ENCODE data around the gene FHIP1B. TPM values are rescaled to one million over a fixed set of nuclear protein-coding genes. Genes with fewer than 3 reads are reported as not detected.

The FHIP1B gene
- total and polyA plus RNA-seq, 2 of the 4 experiments (the other 2 are of a cell fraction): 5.9 to 30.2 TPM

GRCh38 chr11:6240139-6240538 lies 5.7 kb upstream of the FHIP1B start:
- Histone ChIP-seq H3K14ac (replicated peaks; ENCODE audit: low read depth, low read length) (no peak overlapping the region), H3K4ac (ENCODE audit: low read depth, low read length) (no peak overlapping the region), H2AK9ac (replicated peaks; ENCODE audit: low read depth, low read length, poor library complexity) (no peak overlapping the region), H3K56ac (ENCODE audit: extremely low read depth, insufficient read depth, low read length) (no peak overlapping the region), H3K27me3 (ENCODE audit: control insufficient read depth, insufficient read depth, low read length) (peaks cover 27% of the 10 kb centered on the region), H3K9me1 (ENCODE audit: insufficient read depth, low read length) (no peaks in the 10 kb centered on the region), H2BK20ac (ENCODE audit: low read depth, low read length) (no peak overlapping the region), H4K20me1 (ENCODE audit: insufficient read depth, low read length) (no peaks in the 10 kb centered on the region), H3K9ac (ENCODE audit: low read depth, low read length) (no peak overlapping the region), H3K23ac (ENCODE audit: low read depth, low read length) (no peak overlapping the region), H2BK120ac (ENCODE audit: low read depth, low read length) (no peak overlapping the region), H4K8ac (ENCODE audit: low read depth in 2 of 2, low read length in 2 of 2) (no peak overlapping the region), H3K4me3 (ENCODE audit: insufficient read depth, low read depth, low read length) (no peak overlapping the region), H2AFZ (replicated peaks; ENCODE audit: low read length, poor library complexity) (no peak overlapping the region), H2BK5ac (ENCODE audit: low read depth, low read length, poor library complexity, severe bottlenecking) (no peak overlapping the region), H3K36me3 (ENCODE audit: control insufficient read depth, insufficient read depth, low read length) (no peaks in the 10 kb centered on the region), H3K4me1 (ENCODE audit: control insufficient read depth, insufficient read depth, low read length) (no peaks in the 10 kb centered on the region), H2AK5ac (ENCODE audit: low read depth, low read length) (no peak overlapping the region), H3K27ac (ENCODE audit: insufficient read depth, low read length) (no peak overlapping the region), H3K79me1 (ENCODE audit: low read depth in 1 of 2, low read length in 2 of 2) (0 out of 4 replicates have a peak, but pooled peaks cover 0 to 2% of the 10 kb centered on the region in 2 experiments), H3K9me3 (ENCODE audit: control insufficient read depth, insufficient read depth, low read length) (no peaks in the 10 kb centered on the region), H4K5ac (ENCODE audit: low read depth, low read length) (no peak overlapping the region), H3K18ac (ENCODE audit: low read depth, low read length) (no peak overlapping the region), H2BK15ac (ENCODE audit: low read depth, low read length) (no peak overlapping the region), H3K4me2 (ENCODE audit: low read depth, low read length) (no peak overlapping the region), H4K91ac (ENCODE audit: insufficient read depth, low read depth, low read length) (no peak overlapping the region)
- CTCF ChIA-PET: no interaction called here
- no TSS peak for BruUV-seq (replicated peaks)
- no peak for ATAC-seq (ENCODE audit: low read depth)
- in situ Hi-C loops (cut with MboI; ENCODE audit: low sequenced_read_pairs): no loop called here
- WGBS, 2 experiments (ENCODE audit: extremely low coverage in 2 of 2, insufficient read length in 1 of 2): 92% methylated on average over 26 of the region's 28 CpGs; no CpG with 5 or more reads in 1 of the 2 experiments
- POLR2A ChIA-PET (ENCODE audit: unreplicated experiment): no interaction called here
- no peak for DNase-seq
- intact Hi-C loops (cut with micrococcal nuclease): no loop called here
- TF ChIP-seq RAD21 (IDR thresholded peaks at IDR 0.05; ENCODE audit: low read length): no peak
- no peak for TF ChIP-seq MAFK (IDR thresholded peaks at IDR 0.05; ENCODE audit: low read depth, low read length)
- no peak for TF ChIP-seq FOS (IDR thresholded peaks at IDR 0.05; ENCODE audit: low read depth, low read length)
- TF ChIP-seq CEBPB (IDR thresholded peaks at IDR 0.05; ENCODE audit: low read depth, low read length): no peak
- no peak for TF ChIP-seq POLR2A (IDR thresholded peaks at IDR 0.05; ENCODE audit: low read depth, low read length)
- no peak for TF ChIP-seq SMC3 (IDR thresholded peaks at IDR 0.05; ENCODE audit: low read depth, low read length)
- TF ChIP-seq RFX5 (IDR thresholded peaks at IDR 0.05; ENCODE audit: low read depth, low read length): no peak
- TF ChIP-seq MAZ (IDR thresholded peaks at IDR 0.05; ENCODE audit: borderline replicate concordance, low read depth, low read length): no peak
- no peak for TF ChIP-seq USF2 (IDR thresholded peaks at IDR 0.05; ENCODE audit: low read depth, low read length)
- no peak for TF ChIP-seq RCOR1 (IDR thresholded peaks at IDR 0.05; ENCODE audit: insufficient replicate concordance, low read length)
- TF ChIP-seq BHLHE40 (IDR thresholded peaks at IDR 0.05; ENCODE audit: low read depth, low read length): no peak
- TF ChIP-seq MXI1 (IDR thresholded peaks at IDR 0.05; ENCODE audit: borderline replicate concordance, low read depth, low read length): no peak
- TF ChIP-seq NFE2L2 (IDR thresholded peaks at IDR 0.05; ENCODE audit: low read depth, low read length): no peak
- TF ChIP-seq ELK1 (IDR thresholded peaks at IDR 0.05; ENCODE audit: borderline replicate concordance, low read depth, low read length): no peak
- TF ChIP-seq CTCF (conservative IDR thresholded peaks at IDR 0.05; ENCODE audit: low read depth, low read length): no peak
- no peak for TF ChIP-seq CHD1 (IDR thresholded peaks at IDR 0.05; ENCODE audit: low read depth, low read length)
- dilution Hi-C loops (cut with HindIII; ENCODE audit: low sequenced_read_pairs, unreplicated experiment): no loop called here

Data from IMR-90 (cell line).